ENCODE measurements around the gene UBE2G1. TPM values are rescaled to one million over a fixed set of nuclear protein-coding genes. Genes with fewer than 3 reads are reported as not detected.
A peak's percentile ranks its signal among the peaks of the same experiment; 100 is the strongest.

The UBE2G1 gene
- total and polyA plus RNA-seq, 5 experiments from 2014 or later, result 42.7 to 64.5 (median 56.5) TPM

DNA sequence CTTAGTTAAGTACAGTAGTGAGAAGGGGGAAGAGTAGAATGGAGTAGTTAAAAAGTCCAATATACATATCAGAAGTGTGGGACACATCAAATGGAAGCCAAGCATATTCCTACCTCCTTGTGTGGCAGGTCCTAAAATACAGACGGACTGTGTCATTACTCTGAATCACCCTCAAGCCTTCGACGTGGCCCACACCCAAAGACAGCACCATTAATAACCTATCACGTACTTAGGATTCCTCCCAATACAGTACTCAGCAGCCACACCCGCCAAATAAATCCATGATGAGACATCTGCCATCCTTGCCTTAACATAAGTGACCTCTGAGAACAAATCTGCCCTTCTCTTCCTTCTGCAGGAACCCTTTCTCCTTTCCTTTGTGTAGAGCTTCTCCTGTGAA, 38.9 kb downstream of the UBE2G1 start:
- POLR2A ChIA-PET, result no interaction called here
- Mint-ChIP-seq H3K4me1 (peaks cover 24 to 60% (median 55%) of the 10 kb centered on the region in 4 donors), H3K4me3 (peak overlapping the region in 1 of 10 donors; percentile 15), H3K9me3 (peaks cover 0 to 15% (median 0%) of the 10 kb centered on the region in 9 donors), H3K27me3 (no peaks in the 10 kb centered on the region), H3K36me3 (peaks cover 11 to 43% (median 35%) of the 10 kb centered on the region in 3 donors), H3K27ac (peak overlapping the region in 1 of 10 donors; percentile 61)
- DNase-seq (no peak), ATAC-seq (no peak)

DNA sequence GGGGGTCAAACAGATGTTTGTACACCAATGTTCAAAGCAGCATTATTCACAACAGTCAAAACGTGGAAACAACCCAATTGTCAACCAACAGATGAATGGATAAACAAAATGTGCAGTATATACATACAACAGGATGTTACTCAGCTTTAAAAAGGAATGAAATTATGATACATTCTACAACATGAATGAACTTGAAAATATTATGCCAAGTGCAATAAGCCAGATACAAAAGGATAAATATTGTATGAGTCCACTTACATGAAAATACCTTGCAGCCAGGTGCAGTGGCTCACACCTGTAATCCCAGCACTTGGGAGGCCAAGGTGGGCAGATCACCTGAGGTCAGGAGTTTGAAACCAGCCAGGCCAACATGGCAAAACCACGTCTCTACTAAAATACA, 39.9 kb downstream of the UBE2G1 start:
- Mint-ChIP-seq H3K4me1 (peaks cover 23 to 58% (median 56%) of the 10 kb centered on the region in 4 donors), H3K27me3 (no peaks in the 10 kb centered on the region), H3K9me3 (peaks cover 0 to 15% (median 0%) of the 10 kb centered on the region in 9 donors), H3K36me3 (peaks cover 11 to 44% (median 35%) of the 10 kb centered on the region in 3 donors), H3K4me3 (peak overlapping the region in 1 of 10 donors; percentile 5), H3K27ac (peak overlapping the region in 1 of 10 donors; percentile 5)
- no peak for ATAC-seq
- POLR2A ChIA-PET, result no interaction called here
- DNase-seq, result no peak

DNA sequence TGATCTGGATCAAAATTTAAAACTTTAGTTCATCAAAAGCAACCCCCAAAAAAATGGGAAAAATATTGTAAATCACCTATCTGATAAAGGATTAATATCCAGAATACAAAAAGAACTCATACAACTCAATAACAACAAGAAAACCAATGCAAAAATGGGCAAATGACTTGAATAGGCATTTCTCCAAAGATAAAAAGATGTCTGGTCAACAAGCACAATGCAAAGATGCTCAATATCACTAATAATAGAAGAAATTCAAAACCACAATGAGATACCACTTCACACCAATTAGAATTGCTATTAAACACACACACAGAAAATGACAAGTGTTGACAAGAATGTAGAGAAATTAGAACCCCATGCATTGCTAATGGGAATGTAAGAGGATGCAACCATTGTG, 40.4 kb downstream of the UBE2G1 start:
- ATAC-seq (no peak), DNase-seq (no peak)
- POLR2A ChIA-PET, result no interaction called here
- Mint-ChIP-seq H3K9me3 (peaks cover 0 to 15% (median 0%) of the 10 kb centered on the region in 9 donors), H3K27ac (peak overlapping the region in 1 of 10 donors; percentile 5), H3K4me1 (peaks cover 22 to 60% (median 56%) of the 10 kb centered on the region in 4 donors), H3K36me3 (peaks cover 11 to 44% (median 35%) of the 10 kb centered on the region in 3 donors), H3K4me3 (no peak overlapping the region), H3K27me3 (no peaks in the 10 kb centered on the region)

DNA sequence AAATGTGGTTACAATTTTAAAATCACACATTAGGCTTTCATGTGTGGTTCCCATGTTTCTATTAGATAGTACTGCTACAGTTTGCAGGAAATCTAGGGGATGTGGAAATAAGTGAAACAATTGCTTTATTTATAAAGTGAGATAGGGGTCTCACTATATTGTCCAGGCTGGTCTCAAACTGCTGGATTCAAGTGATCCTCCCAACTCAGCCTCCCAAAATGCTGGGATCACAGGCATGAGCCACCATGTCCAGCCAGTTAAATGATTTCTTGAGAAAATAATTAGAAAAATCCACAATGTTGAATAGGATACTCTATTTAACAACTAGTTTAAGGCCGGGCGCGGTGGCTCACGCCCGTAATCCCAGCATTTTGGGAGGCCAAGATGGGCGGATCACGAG, 42.0 kb downstream of the UBE2G1 start:
- ATAC-seq (no peak), DNase-seq (no peak)
- Mint-ChIP-seq H3K27me3 (no peaks in the 10 kb centered on the region), H3K4me1 (peaks cover 23 to 58% (median 57%) of the 10 kb centered on the region in 4 donors), H3K27ac (no peak overlapping the region), H3K4me3 (no peak overlapping the region), H3K36me3 (peaks cover 11 to 37% (median 31%) of the 10 kb centered on the region in 3 donors), H3K9me3 (peaks cover 0 to 15% (median 0%) of the 10 kb centered on the region in 9 donors)
- POLR2A ChIA-PET, result no interaction called here

DNA sequence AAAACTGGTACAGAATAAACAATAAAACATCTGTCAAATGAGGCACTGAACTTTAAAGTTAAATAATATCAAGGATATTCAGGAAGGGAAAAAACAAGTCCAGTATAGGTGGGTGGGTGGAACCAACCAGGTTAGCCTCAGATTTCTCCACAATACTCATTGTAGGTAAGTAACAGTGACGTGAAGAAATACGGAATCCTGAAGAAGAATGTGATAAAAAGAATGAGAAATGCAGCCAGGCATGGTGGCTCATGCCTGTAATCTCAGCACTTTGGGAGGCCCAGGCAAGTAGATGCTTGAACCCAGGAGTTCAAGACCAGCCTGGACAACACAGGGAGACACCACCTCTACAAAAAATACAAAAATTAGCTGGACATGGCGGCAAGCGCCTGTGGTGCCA, 47.3 kb downstream of the UBE2G1 start:
- Mint-ChIP-seq H3K9me3 (no peaks in the 10 kb centered on the region), H3K27ac (peak overlapping the region in 4 of 10 donors; percentile 27 to 71 (median 60)), H3K4me1 (peaks cover 21 to 70% (median 64%) of the 10 kb centered on the region in 4 donors), H3K27me3 (no peaks in the 10 kb centered on the region), H3K4me3 (no peak overlapping the region), H3K36me3 (peaks cover 0 to 9% (median 0%) of the 10 kb centered on the region in 3 donors)
- POLR2A ChIA-PET, result interaction anchor here (0.7 kb wide), 1 partner anchor 16 kb away, joined by 4 read pairs; no protein-coding TSS in a partner anchor
- no peak for ATAC-seq
- DNase-seq, result no peak

DNA sequence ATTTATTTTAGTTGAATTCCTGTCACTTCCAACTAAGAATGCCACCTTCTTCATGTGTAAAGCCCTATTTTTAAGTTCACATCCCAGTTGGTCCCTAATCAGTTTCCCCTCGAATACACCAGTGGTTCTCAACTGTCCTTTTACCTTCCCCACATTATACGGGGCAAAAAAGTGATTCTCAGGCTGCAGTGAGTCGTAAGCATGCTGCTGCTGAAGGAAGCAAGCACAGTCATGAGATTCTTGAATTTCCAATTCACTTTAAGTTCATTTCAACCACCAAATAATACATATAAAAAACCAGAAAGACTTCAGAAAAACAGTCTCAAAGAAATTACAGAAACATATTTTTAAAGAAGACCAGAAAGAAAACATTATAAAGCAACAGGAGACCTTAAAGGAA, 47.9 kb downstream of the UBE2G1 start:
- Mint-ChIP-seq H3K9me3 (no peaks in the 10 kb centered on the region), H3K4me3 (no peak overlapping the region), H3K4me1 (peaks cover 26 to 72% (median 65%) of the 10 kb centered on the region in 4 donors), H3K36me3 (peaks cover 0 to 9% (median 0%) of the 10 kb centered on the region in 3 donors), H3K27ac (peak overlapping the region in 6 of 10 donors; percentile 0 to 13 (median 8)), H3K27me3 (no peaks in the 10 kb centered on the region)
- DNase-seq, result no peak
- ATAC-seq, result no peak
- POLR2A ChIA-PET, result no interaction called here

DNA sequence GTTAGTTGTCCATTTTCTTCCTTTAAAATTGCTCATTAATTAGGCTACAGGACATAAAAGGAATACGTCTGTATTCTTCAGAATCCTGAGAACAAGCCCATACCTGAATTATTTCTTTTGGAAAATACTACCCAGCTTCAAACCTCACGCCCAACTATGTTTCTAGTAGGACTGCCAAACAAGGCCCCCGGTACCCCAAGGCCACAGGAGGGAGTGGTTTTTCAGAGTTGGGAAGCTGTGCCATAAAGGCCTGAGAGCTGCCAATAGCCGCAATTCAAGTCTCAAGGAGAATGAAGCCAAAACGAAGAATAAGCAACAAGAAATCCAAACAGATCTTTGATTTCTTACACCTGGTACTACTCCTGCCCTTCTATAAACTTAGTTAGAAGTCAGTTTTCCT, 48.3 kb downstream of the UBE2G1 start:
- Mint-ChIP-seq H3K27me3 (no peaks in the 10 kb centered on the region), H3K4me1 (peaks cover 27 to 72% (median 65%) of the 10 kb centered on the region in 4 donors), H3K27ac (peak overlapping the region in 4 of 10 donors; percentile 4 to 25 (median 12)), H3K9me3 (no peaks in the 10 kb centered on the region), H3K4me3 (no peak overlapping the region), H3K36me3 (peaks cover 0 to 9% (median 0%) of the 10 kb centered on the region in 3 donors)
- DNase-seq (no peak), ATAC-seq (no peak)
- POLR2A ChIA-PET, result no interaction called here

DNA sequence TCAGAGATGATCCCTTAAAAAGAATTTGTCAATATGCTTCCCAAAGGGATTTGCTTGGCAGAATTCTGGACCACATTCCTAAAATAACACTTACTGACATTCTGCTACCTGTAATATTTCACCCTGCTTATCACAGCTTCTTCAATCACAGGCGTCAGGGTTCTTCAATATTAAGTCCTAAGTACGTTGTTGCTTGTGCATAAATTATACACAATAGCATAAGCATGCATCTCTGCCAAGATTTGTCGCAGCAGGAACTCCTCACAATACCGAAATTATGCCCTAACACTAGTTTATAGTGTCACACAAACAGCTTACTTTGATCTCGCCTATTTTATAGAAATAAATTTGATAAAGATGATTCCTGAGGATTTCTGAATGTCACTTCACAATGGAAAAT, 48.9 kb downstream of the UBE2G1 start:
- H3K9me3 Mint-ChIP-seq, result no peaks in the 10 kb centered on the region
- DNase-seq, result no peak
- POLR2A ChIA-PET, result no interaction called here
- H3K27ac Mint-ChIP-seq, result peak overlapping the region in 1 of 10 donors; percentile 12
- H3K36me3 Mint-ChIP-seq, result peaks cover 0 to 9% (median 0%) of the 10 kb centered on the region in 3 donors
- peaks cover 25 to 73% (median 65%) of the 10 kb centered on the region in 4 donors for H3K4me1 Mint-ChIP-seq
- no peak overlapping the region for H3K4me3 Mint-ChIP-seq
- no peak for ATAC-seq
- H3K27me3 Mint-ChIP-seq, result no peaks in the 10 kb centered on the region

DNA sequence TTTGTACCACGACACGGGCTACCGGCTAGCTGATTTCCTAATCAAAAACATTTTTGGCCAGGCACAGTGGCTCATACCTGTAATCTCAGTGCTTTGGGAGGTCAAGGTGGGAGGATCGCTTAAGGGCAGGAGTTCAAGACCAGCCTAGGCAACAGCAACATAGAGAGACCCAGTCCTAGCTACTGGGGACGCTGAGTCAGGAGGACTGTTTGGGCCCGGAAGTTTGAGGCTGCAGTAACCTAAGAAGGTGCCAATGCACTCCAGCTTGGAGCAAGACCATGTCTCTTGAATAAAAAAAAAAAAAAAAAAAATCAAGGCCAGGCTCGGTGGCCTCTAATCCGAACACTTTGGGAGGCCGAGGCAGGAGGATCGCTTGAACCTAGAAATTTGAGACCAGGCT, 49.8 kb downstream of the UBE2G1 start:
- H3K27ac Mint-ChIP-seq, result peak overlapping the region in 3 of 10 donors; percentile 3 to 22 (median 22)
- no peak overlapping the region for H3K4me3 Mint-ChIP-seq
- POLR2A ChIA-PET, result interaction anchor here (0.7 kb wide), 1 partner anchor 13 kb away, joined by 3 read pairs; no protein-coding TSS in a partner anchor
- H3K4me1 Mint-ChIP-seq, result peaks cover 24 to 75% (median 65%) of the 10 kb centered on the region in 4 donors
- no peak for DNase-seq
- H3K36me3 Mint-ChIP-seq, result peaks cover 0 to 7% (median 0%) of the 10 kb centered on the region in 3 donors
- H3K27me3 Mint-ChIP-seq, result no peaks in the 10 kb centered on the region
- no peak for ATAC-seq
- H3K9me3 Mint-ChIP-seq, result no peaks in the 10 kb centered on the region

DNA sequence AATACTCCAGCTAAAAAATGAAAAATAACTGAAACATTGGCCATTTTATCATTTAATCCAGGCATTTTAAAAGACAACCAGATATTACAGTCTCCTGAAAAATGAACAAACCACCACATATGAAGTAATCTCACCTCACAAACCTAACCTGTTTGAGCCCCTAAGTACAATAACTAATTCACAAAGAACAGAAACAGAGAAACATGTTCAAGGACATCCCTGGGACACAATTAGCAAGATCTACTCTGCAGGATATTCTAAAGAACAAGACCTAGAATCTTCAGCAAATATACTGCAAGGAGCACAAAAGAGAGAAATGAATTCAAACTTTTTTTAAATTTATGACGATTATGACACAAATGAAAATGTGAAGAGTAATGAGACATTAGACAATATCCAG, 51.9 kb downstream of the UBE2G1 start:
- DNase-seq (no peak), ATAC-seq (no peak)
- Mint-ChIP-seq H3K27ac (peak overlapping the region in 5 of 10 donors; percentile 9 to 56 (median 32)), H3K36me3 (peaks cover 0 to 9% (median 0%) of the 10 kb centered on the region in 3 donors), H3K9me3 (no peaks in the 10 kb centered on the region), H3K4me3 (peak overlapping the region in 2 of 10 donors; percentile 2), H3K4me1 (peaks cover 37 to 84% (median 78%) of the 10 kb centered on the region in 4 donors), H3K27me3 (no peaks in the 10 kb centered on the region)
- POLR2A ChIA-PET, result no interaction called here

DNA sequence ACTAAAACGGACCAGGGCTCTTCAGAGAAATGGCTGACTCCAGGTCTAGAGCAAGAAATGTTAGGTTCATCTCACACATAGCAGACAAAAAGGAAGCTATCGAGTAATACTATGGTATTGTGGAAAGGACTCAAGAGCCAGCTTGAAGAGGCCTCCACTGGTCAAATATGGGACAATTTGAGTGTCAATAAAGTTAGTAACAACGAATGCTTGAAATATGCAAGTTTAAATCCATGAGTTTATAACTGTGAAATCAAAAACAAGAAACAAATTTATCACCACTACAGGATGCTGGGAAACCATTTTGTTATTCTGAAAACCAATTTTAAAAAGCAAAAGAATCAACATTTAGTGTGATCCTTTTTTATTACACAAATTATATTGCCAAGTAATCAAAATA, 52.3 kb downstream of the UBE2G1 start:
- ATAC-seq, result no peak
- Mint-ChIP-seq H3K4me3 (no peak overlapping the region), H3K4me1 (peaks cover 36 to 84% (median 78%) of the 10 kb centered on the region in 4 donors), H3K36me3 (peaks cover 0 to 6% (median 0%) of the 10 kb centered on the region in 3 donors), H3K9me3 (no peaks in the 10 kb centered on the region), H3K27me3 (no peaks in the 10 kb centered on the region), H3K27ac (peak overlapping the region in 3 of 10 donors; percentile 9 to 32 (median 20))
- no peak for DNase-seq
- POLR2A ChIA-PET, result no interaction called here

DNA sequence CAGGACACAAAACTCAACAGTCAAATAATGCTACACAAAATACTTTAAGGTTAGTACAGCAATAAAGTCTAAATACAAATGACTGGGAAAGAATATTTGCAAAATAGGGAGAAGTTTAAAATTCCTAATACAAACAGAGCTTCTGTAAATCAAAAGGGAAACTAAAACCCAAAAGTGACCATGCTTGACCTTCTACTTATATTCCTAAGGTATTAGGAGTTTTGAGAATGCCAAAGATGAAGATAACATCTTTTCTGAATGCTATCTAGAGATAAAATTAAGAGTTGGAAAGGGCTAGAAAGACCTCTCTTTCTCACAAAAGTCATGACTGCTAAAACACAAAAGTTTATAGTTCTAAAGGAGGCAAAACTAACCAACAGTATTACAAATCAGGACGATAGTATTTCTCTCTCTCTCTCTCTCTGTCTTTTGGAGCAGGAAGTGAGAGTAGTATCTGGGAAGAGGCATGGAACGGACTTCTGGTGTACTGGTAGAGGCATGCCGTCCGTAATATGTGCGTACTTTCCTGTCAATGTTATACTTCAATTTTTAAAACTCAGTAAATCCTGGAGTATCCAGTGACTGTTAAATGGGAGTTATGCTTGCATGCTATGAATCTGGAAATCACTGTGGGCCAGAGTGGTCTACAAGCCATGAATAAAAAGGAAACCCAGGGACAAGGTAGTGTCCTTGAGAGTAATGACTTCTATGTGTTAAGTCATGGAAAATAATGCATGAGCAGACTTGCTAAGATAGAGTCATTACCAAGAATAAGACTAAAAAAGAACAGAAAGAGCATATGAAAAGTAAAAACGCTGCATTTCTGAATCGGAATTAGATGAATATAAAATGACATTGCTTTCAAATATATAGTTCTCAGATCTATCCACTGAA, 53.0 kb downstream of the UBE2G1 start:
- H3K36me3 Mint-ChIP-seq, result peaks cover 0 to 3% (median 0%) of the 10 kb centered on the region in 3 donors
- no peak for ATAC-seq
- peaks cover 37 to 85% (median 78%) of the 10 kb centered on the region in 4 donors for H3K4me1 Mint-ChIP-seq
- no peak for DNase-seq
- POLR2A ChIA-PET, result no interaction called here
- H3K4me3 Mint-ChIP-seq, result no peak overlapping the region
- no peaks in the 10 kb centered on the region for H3K27me3 Mint-ChIP-seq
- H3K9me3 Mint-ChIP-seq, result no peaks in the 10 kb centered on the region
- peak overlapping the region in 4 of 10 donors; percentile 9 to 64 (median 34) for H3K27ac Mint-ChIP-seq

Data from naive thymus-derived CD8-positive, alpha-beta T cell (primary cell).